ENCODE measurements around the gene RGS8. TPM values are rescaled to one million over a fixed set of nuclear protein-coding genes. Genes with fewer than 3 reads are reported as not detected.

Gene RGS8
- total and polyA plus RNA-seq, 11 donors: 0.05 to 0.23 (median 0.11) TPM; not detected in 8

- Histone ChIP-seq H3K4me1 (no peaks in the 10 kb centered on the region), H3K4me3 (no peak overlapping the region), H3K36me3 (no peaks in the 10 kb centered on the region), H3K27ac (no peak overlapping the region), H3K9me3 (no peaks in the 10 kb centered on the region), H3K27me3 (no peaks in the 10 kb centered on the region)
- TF ChIP-seq CTCF (IDR thresholded peaks at IDR 0.05) (no peak), POLR2A (IDR thresholded peaks at IDR 0.05) (no peak)
- ATAC-seq (no peak), DNase-seq (no peak)
- intact Hi-C loops (cut with DNase I): no loop called here
- WGBS, 4 donors: 91 to 100% (median 96%) methylated on average over 1 of the region's 1 CpG
Observed at GRCh38 chr1:182639330-182639729, 45.1 kb downstream of the RGS8 start.

- 91 to 96% (median 93%) methylated on average over 5 of the region's 5 CpGs for WGBS, 4 donors
- Histone ChIP-seq H3K9me3 (no peaks in the 10 kb centered on the region), H3K36me3 (no peaks in the 10 kb centered on the region), H3K4me1 (no peaks in the 10 kb centered on the region), H3K27me3 (no peaks in the 10 kb centered on the region), H3K27ac (no peak overlapping the region), H3K4me3 (no peak overlapping the region)
- DNase-seq: no peak
- no peak for TF ChIP-seq CTCF (IDR thresholded peaks at IDR 0.05)
- no peak for TF ChIP-seq POLR2A (IDR thresholded peaks at IDR 0.05)
- ATAC-seq: no peak
- intact Hi-C loops (cut with DNase I): no loop called here
Observed at GRCh38 chr1:182637769-182638168, 46.6 kb downstream of the RGS8 start.

- Histone ChIP-seq H3K9me3 (no peaks in the 10 kb centered on the region), H3K4me3 (no peak overlapping the region), H3K27me3 (no peaks in the 10 kb centered on the region), H3K36me3 (no peaks in the 10 kb centered on the region), H3K4me1 (peaks cover 0 to 7% (median 0%) of the 10 kb centered on the region in 12 donors), H3K27ac (no peak overlapping the region)
- DNase-seq (no peak), ATAC-seq (no peak)
- WGBS, 4 donors: 77 to 87% (median 82%) methylated on average over 2 of the region's 2 CpGs
- intact Hi-C loops (cut with DNase I): no loop called here
- no peak for TF ChIP-seq CTCF (IDR thresholded peaks at IDR 0.05)
- no peak for TF ChIP-seq POLR2A (IDR thresholded peaks at IDR 0.05)
Observed at GRCh38 chr1:182635871-182636270, 48.5 kb downstream of the RGS8 start.

Other genes with a start within 250 kb of the RGS8 start
- not detected for gene RGSL1, start 234.4 kb downstream of the RGS8 start, total RNA-seq
- gene RGSL1, start 234.4 kb downstream of the RGS8 start, polyA plus RNA-seq: not detected
- gene RNASEL, start 95.3 kb downstream of the RGS8 start, total RNA-seq: 1 to 10 TPM; 2.0 to 6.3 (median 3.0) TPM
- 1 to 10 TPM; 1.4 to 1.9 TPM for gene RNASEL, start 95.3 kb downstream of the RGS8 start, polyA plus RNA-seq
- 1 to 10 TPM in 7 of 9 donors, under 1 TPM in 2; 0.75 to 9.3 (median 2.0) TPM for gene RGS16, start 80.2 kb downstream of the RGS8 start, total RNA-seq
- 1 to 10 TPM; 2.1 TPM for gene RGS16, start 80.2 kb downstream of the RGS8 start, polyA plus RNA-seq
- 10 to 100 TPM in 2 of 9 donors, 1 to 10 TPM in 7; 1.4 to 62.7 (median 3.0) TPM for gene NPL, start 105.2 kb upstream of the RGS8 start, total RNA-seq
- gene NPL, start 105.2 kb upstream of the RGS8 start, polyA plus RNA-seq: 1 to 10 TPM; 2.0 to 2.3 TPM
- 10 to 100 TPM; 42.0 to 69.4 (median 60.9) TPM for gene DHX9, start 154.8 kb upstream of the RGS8 start, total RNA-seq
- gene DHX9, start 154.8 kb upstream of the RGS8 start, polyA plus RNA-seq: 10 to 100 TPM; 22.6 to 82.9 TPM

Data from heart left ventricle (tissue), 16 donors.